Measurements from ENCODE around the gene CADPS. TPM values are rescaled to one million over a fixed set of nuclear protein-coding genes. Genes with fewer than 3 reads are reported as not detected.

The CADPS gene
- total RNA-seq, 8 experiments from 2014 or later = 1.6 to 196 (median 90.7) TPM

DNA sequence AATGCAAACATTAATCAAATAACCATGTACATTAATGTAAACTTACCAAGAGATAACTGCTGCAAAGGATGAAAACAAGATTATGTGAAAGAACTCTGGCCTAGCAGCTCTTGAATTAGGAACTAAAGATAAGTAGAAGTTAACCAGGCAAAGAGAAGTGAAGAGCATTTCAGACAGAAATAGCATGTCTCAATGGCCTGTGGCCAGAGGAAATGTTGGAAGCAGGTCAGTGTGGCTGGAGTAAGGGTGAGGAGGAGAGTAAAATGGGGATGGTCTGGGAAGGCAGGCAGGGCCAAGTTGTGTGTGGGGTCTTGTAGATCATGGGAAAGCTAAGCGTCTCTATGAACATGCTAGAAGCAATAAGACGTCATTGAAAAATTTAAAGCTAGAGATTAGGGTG lies 192.4 kb downstream of the CADPS start:
- peaks cover 5 to 12% of the 10 kb centered on the region in 2 donors for H3K4me1 ChIP-seq (replicated peaks in 1 of 2)
- H3K27ac ChIP-seq = no peak overlapping the region
- no peak for ATAC-seq (replicated peaks in 6 of 8)
- WGBS, 10 experiments = 57 to 100% (median 100%) methylated on average over 1 to 2 of the region's 2 CpGs; no CpG with 5 or more reads in 3 of the 10 experiments
- no peak overlapping the region for H3K4me3 ChIP-seq
- in situ Hi-C loops (cut with MboI; ENCODE audit: low pct_unique_long_range_greater_than_20kb in 2 of 9, low sequenced_read_pairs in 9 of 9, unreplicated experiment in 9 of 9) = no loop called here

DNA sequence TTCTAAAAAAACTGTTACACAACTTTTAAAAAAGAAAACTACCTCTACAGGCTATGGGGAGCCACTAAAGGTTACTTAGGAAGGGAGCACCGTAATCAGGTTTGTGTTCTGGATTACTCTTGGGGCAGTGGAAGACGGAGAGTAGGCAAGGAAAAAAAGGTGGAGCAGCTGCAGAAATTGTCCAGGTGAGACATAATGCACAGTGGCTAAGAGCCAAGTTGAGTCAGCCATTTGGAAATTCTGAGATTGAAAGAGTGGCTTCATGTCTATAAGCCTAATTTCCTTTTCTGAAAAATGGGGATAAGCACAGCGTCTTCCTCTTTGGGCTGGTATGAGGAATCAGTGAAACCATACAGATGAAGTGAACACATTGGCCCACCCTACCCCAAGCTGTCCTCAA lies 195.2 kb downstream of the CADPS start:
- H3K27ac ChIP-seq = no peak overlapping the region
- no peak for ATAC-seq (replicated peaks in 6 of 8)
- in situ Hi-C loops (cut with MboI; ENCODE audit: low pct_unique_long_range_greater_than_20kb in 2 of 9, low sequenced_read_pairs in 9 of 9, unreplicated experiment in 9 of 9) = no loop called here
- WGBS, 10 experiments = 43 to 94% (median 80%) methylated on average over 1 to 3 of the region's 3 CpGs; no CpG with 5 or more reads in 3 of the 10 experiments
- H3K4me3 ChIP-seq = no peak overlapping the region
- peaks cover 0 to 14% of the 10 kb centered on the region in 2 donors for H3K4me1 ChIP-seq (replicated peaks in 1 of 2)

DNA sequence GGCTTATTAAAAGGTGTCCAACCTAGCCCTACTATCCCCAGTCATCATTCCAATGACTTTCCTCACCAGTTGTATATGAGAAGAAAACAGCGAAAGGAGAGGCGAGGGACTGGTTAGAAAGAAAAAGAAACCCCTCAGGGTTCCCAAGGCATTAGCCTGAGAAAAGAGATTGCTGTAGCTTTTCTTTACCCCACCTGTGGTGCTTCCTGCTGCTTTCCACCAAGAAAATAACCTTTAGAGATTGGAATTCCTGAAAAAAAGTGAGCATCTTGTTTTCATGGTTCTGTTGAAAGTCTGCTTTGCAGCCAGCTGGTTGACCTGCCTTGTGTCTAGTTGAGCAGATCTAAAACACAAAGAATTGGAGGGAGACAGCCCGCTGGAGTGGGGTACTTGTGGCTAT lies 196.4 kb downstream of the CADPS start:
- H3K27ac ChIP-seq = no peak overlapping the region
- H3K4me3 ChIP-seq = no peak overlapping the region
- no peak for ATAC-seq (replicated peaks in 6 of 8)
- in situ Hi-C loops (cut with MboI; ENCODE audit: low pct_unique_long_range_greater_than_20kb in 2 of 9, low sequenced_read_pairs in 9 of 9, unreplicated experiment in 9 of 9) = no loop called here
- 20 to 100% (median 88%) methylated on average over 1 to 3 of the region's 3 CpGs; no CpG with 5 or more reads in 3 of the 10 experiments for WGBS, 10 experiments
- H3K4me1 ChIP-seq (replicated peaks in 1 of 2) = peaks cover 0 to 14% of the 10 kb centered on the region in 2 donors

GRCh38 chr3:62677926-62678325 lies 197.3 kb downstream of the CADPS start:
- WGBS, 10 experiments = 13 to 100% (median 50%) methylated on average over 1 of the region's 1 CpG; no CpG with 5 or more reads in 4 of the 10 experiments
- in situ Hi-C loops (cut with MboI; ENCODE audit: low pct_unique_long_range_greater_than_20kb in 2 of 9, low sequenced_read_pairs in 9 of 9, unreplicated experiment in 9 of 9) = no loop called here
- ATAC-seq (replicated peaks in 6 of 8) = no peak

DNA sequence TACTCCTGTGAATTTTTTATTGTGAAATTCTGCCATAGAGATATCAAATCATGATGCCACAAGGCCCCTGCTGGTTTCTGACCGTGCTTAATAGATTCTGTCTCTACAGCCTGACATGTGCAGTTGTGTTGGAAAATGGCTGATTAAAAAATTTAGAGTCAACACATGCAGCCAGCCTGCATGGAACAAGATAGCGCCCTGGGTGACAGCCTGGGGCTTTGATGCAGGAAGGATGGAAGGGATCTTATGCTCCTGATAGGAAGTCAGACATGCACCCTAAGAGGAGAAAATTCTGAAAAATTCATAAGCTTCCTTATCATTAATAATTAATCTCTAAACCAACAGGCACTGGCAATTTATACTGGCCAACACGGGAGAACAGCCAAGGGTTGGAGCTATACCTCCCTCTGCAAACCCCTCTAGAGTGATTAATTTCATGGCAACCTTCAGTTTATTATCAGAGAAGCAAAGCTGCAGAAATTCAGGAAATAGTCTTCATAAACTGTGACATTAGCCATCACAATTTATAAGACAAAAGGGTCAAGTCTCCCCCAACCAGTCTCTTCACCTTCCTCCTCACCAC lies 198.4 kb downstream of the CADPS start:
- in situ Hi-C loops (cut with MboI; ENCODE audit: low pct_unique_long_range_greater_than_20kb in 2 of 9, low sequenced_read_pairs in 9 of 9, unreplicated experiment in 9 of 9) = no loop called here

More at GRCh38 chr3:62677926-62678325, 197.3 kb downstream of the CADPS start:
- peaks cover 0 to 14% of the 10 kb centered on the region in 2 donors for H3K4me1 ChIP-seq (replicated peaks in 1 of 2)
- no peak overlapping the region for H3K4me3 ChIP-seq
- no peak overlapping the region for H3K27ac ChIP-seq

DNA sequence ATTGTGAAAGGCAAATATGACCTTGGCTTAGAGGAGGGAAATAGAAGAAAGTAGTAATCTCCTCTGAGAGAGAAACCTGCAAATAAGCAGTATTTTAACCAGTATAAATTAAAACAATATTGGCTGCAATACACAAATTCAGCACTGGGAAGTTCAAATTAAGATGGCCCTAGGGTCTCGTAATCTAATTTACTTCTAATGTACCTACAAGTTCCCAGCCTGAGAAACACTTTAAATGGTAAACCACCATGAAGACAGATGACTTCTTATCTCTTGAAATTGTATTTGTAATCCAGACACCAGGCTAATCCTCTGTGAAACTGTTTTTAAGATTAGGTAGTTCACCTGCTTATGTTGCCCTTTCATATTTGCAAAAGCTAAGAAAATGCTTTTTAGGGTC lies 199.7 kb downstream of the CADPS start:
- no peak overlapping the region for H3K4me3 ChIP-seq
- 50 to 100% (median 80%) methylated on average over 1 of the region's 1 CpG; no CpG with 5 or more reads in 3 of the 10 experiments for WGBS, 10 experiments
- no peak for ATAC-seq (replicated peaks in 6 of 8)
- peaks cover 0 to 15% of the 10 kb centered on the region in 2 donors for H3K4me1 ChIP-seq (replicated peaks in 1 of 2)
- H3K27ac ChIP-seq = no peak overlapping the region
- in situ Hi-C loops (cut with MboI; ENCODE audit: low pct_unique_long_range_greater_than_20kb in 2 of 9, low sequenced_read_pairs in 9 of 9, unreplicated experiment in 9 of 9) = no loop called here

More for the DNA sequence above, 198.4 kb downstream of the CADPS start:
- peak in 3 of 8 experiments; percentile 28 to 65 (median 33) for ATAC-seq (replicated peaks in 6 of 8)
- Histone ChIP-seq H3K4me3 (no peak overlapping the region), H3K4me1 (replicated peaks in 1 of 2) (peaks cover 0 to 14% of the 10 kb centered on the region in 2 donors), H3K27ac (no peak overlapping the region)
- WGBS, 10 experiments = 20 to 81% (median 60%) methylated on average over 1 to 3 of the region's 3 CpGs; no CpG with 5 or more reads in 1 of the 10 experiments

GRCh38 chr3:62672988-62673313 lies 202.3 kb downstream of the CADPS start:
- no peak overlapping the region for H3K4me3 ChIP-seq
- no peak for ATAC-seq (replicated peaks in 6 of 8)
- peaks cover 0 to 23% of the 10 kb centered on the region in 2 donors for H3K4me1 ChIP-seq (replicated peaks in 1 of 2)
- H3K27ac ChIP-seq = no peak overlapping the region
- in situ Hi-C loops (cut with MboI; ENCODE audit: low pct_unique_long_range_greater_than_20kb in 2 of 9, low sequenced_read_pairs in 9 of 9, unreplicated experiment in 9 of 9) = loop anchor here (25.0 kb wide), 3 partner anchors 514 to 564 kb away; no protein-coding TSS in a partner anchor

GRCh38 chr3:62672270-62672987 lies 202.8 kb downstream of the CADPS start:
- no peak overlapping the region for H3K4me3 ChIP-seq
- H3K27ac ChIP-seq = no peak overlapping the region
- in situ Hi-C loops (cut with MboI; ENCODE audit: low pct_unique_long_range_greater_than_20kb in 2 of 9, low sequenced_read_pairs in 9 of 9, unreplicated experiment in 9 of 9) = loop anchor here (25.0 kb wide), 3 partner anchors 515 to 565 kb away; no protein-coding TSS in a partner anchor
- ATAC-seq (replicated peaks in 6 of 8) = peak in 2 of 8 experiments; percentile 47 to 56
- H3K4me1 ChIP-seq (replicated peaks in 1 of 2) = peaks cover 0 to 23% of the 10 kb centered on the region in 2 donors
- 40 to 100% (median 53%) methylated on average over 1 to 8 of the region's 10 CpGs; no CpG with 5 or more reads in 1 of the 10 experiments for WGBS, 10 experiments

DNA sequence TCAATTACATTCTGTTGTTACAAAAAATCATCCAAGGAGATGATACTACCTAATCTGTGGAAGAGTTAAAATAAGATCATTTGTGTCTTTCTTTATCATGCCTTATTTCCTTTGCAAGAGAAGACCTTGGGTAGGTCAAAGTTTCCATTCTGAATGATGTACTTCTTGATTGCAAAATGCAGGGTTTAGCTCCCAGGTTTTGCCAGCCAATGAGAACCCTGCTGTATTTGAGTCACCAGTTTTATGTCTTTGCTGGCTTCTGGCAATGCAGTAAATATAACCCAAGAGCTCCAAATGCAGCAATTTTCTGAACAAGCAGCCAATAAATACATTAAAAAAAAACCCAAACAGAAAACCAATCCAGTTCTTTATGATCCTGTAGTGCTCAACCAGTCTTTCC lies 204.9 kb downstream of the CADPS start:
- Histone ChIP-seq H3K4me3 (no peak overlapping the region), H3K4me1 (replicated peaks in 1 of 2) (peaks cover 7 to 14% of the 10 kb centered on the region in 2 donors), H3K27ac (no peak overlapping the region)
- no peak for ATAC-seq (replicated peaks in 6 of 8)
- in situ Hi-C loops (cut with MboI; ENCODE audit: low pct_unique_long_range_greater_than_20kb in 2 of 9, low sequenced_read_pairs in 9 of 9, unreplicated experiment in 9 of 9) = loop anchor here (25.0 kb wide), 3 partner anchors 517 to 567 kb away; no protein-coding TSS in a partner anchor

GRCh38 chr3:62669161-62669560 lies 206.1 kb downstream of the CADPS start:
- Histone ChIP-seq H3K4me3 (no peak overlapping the region), H3K4me1 (replicated peaks in 1 of 2) (peaks cover 7 to 14% of the 10 kb centered on the region in 2 donors), H3K27ac (no peak overlapping the region)
- in situ Hi-C loops (cut with MboI; ENCODE audit: low pct_unique_long_range_greater_than_20kb in 2 of 9, low sequenced_read_pairs in 9 of 9, unreplicated experiment in 9 of 9) = loop anchor here (25.0 kb wide), 3 partner anchors 518 to 568 kb away; no protein-coding TSS in a partner anchor
- 100% methylated on average over 1 of the region's 1 CpG; no CpG with 5 or more reads in 6 of the 10 experiments for WGBS, 10 experiments
- no peak for ATAC-seq (replicated peaks in 6 of 8)

DNA sequence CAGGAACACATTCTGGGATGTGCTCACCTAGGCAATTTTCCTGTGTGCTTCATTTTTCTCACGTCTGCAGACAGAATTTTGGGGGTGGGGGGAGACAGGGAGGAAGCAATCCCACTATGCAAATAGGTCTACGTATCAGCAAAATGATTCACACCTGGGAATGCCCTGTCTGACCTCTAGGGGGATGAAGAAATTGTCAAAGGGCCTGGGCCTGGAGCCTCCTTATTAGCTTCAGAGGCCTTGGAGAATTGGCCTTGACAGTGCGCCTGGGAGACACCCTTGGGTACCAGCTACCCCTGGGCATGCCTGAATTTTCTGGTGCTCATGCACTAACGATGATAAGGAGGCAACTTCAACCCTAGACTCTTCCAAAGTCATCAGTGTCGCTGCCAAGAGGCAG lies 207.5 kb downstream of the CADPS start:
- WGBS, 10 experiments = 65 to 100% (median 85%) methylated on average over 1 to 4 of the region's 5 CpGs; no CpG with 5 or more reads in 1 of the 10 experiments
- Histone ChIP-seq H3K4me1 (replicated peaks in 1 of 2) (peaks cover 7 to 14% of the 10 kb centered on the region in 2 donors), H3K4me3 (no peak overlapping the region), H3K27ac (no peak overlapping the region)
- ATAC-seq (replicated peaks in 6 of 8) = no peak
- in situ Hi-C loops (cut with MboI; ENCODE audit: low pct_unique_long_range_greater_than_20kb in 2 of 9, low sequenced_read_pairs in 9 of 9, unreplicated experiment in 9 of 9) = loop anchor here (25.0 kb wide), 3 partner anchors 520 to 570 kb away; no protein-coding TSS in a partner anchor

DNA sequence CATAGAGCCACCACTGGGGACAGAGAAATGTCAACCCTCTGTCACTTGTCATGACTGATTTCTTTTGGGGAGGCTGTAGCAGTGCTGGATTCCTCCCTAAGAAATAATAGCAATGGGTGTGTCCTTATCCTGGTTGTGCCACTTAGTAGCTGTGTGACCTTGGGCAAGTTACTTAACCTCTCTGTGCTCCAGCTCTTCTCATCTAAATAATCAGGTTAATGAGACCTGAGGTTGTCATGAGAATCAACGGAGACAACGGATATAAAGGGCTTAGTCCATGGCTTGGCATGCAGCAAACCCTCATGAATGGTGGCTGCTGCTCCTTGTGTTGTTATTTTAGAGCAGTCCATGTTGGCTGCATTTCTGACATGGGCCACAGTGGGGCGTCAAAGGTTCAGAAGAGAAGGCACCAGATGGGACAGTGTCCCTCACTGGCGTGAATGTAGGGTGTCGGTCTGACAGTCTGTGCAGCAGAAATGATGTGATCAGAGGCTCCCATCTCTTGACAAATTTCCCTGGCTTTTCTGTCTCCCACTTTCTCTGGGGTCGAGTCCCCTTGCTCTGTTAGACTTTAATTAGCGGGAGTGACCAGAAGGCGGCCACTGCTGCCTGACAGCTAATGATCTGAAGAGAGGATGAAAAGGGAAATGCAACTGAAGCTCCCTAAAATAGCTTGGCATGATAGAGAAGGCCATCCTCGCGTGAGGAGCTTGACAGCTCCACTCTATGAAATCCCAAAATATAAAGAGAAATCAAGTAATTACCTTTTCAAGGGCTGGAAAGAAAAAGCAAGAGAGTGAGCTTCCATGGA lies 209.4 kb downstream of the CADPS start:
- Histone ChIP-seq H3K4me1 (replicated peaks in 1 of 2) (peaks cover 13 to 14% of the 10 kb centered on the region in 2 donors), H3K27ac (no peak overlapping the region), H3K4me3 (no peak overlapping the region)
- ATAC-seq (replicated peaks in 6 of 8) = peak; percentile 89 to 96 (median 93)
- in situ Hi-C loops (cut with MboI; ENCODE audit: low pct_unique_long_range_greater_than_20kb in 2 of 9, low sequenced_read_pairs in 9 of 9, unreplicated experiment in 9 of 9) = loop anchor here (25.0 kb wide), 3 partner anchors 521 to 571 kb away; no protein-coding TSS in a partner anchor
- 0 to 60% (median 12%) methylated on average over 1 to 9 of the region's 10 CpGs; no CpG with 5 or more reads in 4 of the 10 experiments for WGBS, 10 experiments

All from motor neuron (in vitro differentiated cells).